GM18868 (cell line): ENCODE data around the gene ANKRD44.
"Not testable (repeated sequence)": the region's sequence is repeated elsewhere in the genome, so short reads cannot be mapped to it uniquely, and the experiment has no call there.

Experiments
- ATAC-seq: cut with Tn5 transposase; IDR thresholded peaks from one replicate; pipeline ENCODE4 v1.9.1; 2021; ENCODE audit warnings: mild to moderate bottlenecking, moderate library complexity; ENCODE audit not compliant: unreplicated experiment

The ANKRD44 gene

DNA sequence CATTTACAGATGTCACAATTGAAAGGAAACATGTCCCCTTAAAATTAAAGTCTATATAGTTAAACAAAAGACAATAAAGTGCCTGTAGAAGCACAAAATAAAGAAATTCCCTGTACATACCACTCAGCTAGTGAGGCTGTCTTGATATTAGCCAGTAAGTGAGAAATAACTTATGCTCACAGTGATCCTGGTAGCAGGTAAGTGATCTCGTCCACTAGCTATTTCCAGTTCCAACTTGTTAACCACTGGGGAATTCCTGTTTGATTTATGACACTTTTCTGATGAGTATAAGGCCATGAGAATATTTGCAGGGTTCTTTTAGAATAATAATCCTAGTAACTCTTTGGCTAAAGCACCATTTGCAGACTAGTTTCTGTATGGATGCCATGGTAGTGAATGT, 256.1 kb downstream of the ANKRD44 start:
- no peak for ATAC-seq

DNA sequence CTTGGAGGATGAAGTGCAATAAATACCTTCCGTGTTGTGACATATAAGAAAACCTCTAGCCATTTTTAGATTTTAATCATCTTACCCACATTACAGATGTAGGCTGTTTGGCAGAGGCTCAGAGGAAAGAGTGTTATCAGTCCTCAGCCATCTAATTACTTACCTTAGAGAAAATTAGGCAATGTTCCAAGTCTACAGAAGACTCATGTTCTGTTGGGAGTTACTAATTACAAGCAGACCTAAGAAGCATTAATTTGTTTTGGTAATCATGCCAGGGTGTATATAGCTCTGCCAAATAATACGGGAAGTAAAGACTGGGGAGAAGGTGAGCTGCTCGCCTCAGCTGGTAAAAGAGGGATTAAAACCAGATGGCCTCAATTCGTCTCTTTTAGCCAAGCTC, 258.2 kb downstream of the ANKRD44 start:
- no peak for ATAC-seq

DNA sequence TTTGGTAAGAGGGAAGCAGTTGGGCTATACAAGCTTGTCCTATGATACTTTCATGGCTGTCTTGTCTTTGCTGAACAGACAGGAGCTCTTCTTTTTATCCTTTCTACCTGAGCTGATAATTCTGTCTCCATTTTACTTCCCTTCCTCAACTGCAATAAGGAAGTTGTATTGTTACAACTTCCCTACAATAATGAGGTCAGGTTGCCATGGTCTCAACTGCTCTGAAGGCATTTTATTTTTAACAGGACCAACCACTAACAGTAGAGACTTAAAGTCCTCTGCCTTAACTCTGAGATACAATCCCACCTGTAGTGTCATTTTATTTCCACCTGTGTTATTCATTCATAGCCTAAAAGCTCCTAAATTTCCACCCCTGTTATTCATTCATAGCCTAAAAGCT, 265.5 kb downstream of the ANKRD44 start:
- ATAC-seq = no peak

DNA sequence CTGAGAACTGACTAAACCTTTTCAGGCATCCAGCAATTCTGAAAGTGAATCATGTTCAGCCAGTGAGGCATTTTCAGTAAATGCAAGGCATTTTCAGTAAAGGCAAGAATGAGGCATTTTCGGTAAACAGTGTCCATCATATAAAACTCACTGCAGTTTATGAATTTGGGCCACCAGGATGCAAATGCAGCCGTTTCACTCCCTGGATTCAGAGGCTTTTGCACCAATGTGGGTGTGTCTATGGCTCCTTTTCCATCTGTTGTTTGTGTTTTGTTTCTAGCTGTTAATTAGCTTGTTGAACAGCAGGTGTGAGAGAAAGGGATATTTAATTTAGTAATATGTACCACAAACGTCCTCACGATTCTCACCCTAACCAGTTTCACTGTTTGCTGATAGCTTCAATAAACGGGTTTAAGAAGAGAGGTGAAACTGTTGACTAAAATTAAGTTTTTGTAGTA, 267.8 kb downstream of the ANKRD44 start:
- peak; percentile 47 for ATAC-seq

DNA sequence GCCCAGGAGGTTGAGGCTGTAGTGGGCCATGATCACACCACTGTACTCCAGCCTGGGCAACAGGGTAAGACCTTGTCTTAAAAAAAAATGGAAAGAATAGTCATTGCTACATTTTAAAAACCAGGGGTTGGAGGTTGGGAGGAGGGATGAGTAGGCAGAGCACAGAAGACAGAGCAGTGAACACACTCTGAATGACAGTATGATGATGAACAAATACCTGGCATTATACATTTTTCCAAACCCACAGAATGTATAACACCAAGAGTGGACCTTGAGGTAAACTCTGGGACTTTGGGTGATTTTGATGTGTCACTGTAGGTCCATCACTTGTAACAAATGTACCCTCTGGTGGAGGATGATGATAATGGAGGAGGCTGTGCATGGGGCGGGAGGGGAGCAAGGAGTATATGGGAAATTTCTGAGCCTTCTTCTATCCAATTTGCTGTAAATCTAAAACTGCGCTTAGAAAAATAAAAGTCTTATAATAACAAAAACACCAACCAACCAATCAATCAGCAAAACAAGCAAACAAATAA, 272.6 kb downstream of the ANKRD44 start:
- no peak for ATAC-seq

DNA sequence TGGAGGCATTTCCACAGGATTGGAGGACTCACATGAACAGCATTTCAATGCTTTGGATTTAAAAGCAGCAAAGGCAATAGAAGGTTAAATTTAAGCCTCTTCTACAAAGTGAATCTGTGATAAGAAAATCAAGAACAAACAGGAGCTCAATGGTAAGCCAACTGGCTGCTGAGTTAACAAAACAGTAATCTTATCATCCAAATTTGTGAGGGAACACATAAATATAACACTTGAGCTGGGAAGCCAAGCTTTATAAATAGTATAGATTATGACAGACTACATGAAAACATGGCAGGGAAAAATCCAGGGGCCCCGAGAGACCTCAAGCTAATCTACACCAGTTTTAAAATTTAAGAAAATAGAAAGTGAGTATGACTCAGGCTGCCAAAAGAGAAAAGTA, 275.6 kb downstream of the ANKRD44 start:
- ATAC-seq = no peak

DNA sequence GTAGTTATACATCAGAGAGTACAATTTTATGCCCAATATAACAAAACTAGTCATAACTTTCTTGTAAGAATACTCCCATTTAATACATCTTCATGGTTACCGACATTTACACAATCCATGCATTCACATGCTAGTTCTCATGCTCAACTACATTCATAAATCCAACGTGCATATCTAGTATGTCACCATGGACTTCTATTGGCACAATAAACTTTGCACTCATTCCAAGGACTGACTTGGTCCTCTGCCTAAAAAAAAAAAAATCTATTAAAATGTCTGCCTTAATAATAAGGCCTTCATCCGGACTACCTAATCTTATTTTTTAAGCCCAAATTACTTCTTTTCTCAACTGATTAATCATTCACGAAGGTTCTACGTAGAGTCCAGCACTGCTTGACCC, 276.3 kb downstream of the ANKRD44 start:
- ATAC-seq = no peak

DNA sequence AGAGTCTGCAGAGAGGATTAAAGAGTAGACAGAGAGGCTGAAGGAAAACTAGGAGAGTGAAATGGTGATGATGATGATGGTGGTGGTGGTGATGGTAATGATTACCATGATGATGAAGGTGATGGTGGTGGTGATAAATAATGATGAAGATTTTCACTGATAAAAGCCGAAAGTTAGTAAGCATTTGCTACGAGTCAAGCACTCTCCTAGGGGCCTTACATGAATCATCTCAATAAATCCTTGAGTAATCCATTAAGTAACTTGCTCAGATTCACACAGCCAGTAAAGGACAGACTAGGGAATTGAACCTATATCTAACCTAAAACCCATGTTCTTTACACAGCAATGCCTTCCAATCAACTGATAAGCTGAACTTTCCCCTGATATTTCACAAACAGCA, 277.4 kb downstream of the ANKRD44 start:
- no peak for ATAC-seq

DNA sequence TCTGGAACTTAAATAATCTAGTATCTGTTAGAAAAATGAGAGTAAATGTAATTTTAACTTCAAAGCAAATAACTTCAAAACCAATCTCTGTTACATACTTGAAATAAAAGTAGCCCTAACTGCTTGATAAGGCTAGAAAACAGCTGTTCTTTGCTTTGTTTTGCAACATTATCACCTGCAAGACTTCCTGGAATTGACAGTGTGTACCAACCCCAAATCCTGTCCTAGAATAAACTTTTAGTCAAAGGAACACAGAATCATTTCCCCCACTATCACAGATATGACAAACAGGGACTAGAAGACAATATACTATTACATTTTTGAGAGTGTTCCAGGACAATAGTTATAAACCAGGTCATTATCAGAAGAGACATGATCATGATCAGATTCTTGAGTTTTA, 278.8 kb downstream of the ANKRD44 start:
- ATAC-seq = no peak

DNA sequence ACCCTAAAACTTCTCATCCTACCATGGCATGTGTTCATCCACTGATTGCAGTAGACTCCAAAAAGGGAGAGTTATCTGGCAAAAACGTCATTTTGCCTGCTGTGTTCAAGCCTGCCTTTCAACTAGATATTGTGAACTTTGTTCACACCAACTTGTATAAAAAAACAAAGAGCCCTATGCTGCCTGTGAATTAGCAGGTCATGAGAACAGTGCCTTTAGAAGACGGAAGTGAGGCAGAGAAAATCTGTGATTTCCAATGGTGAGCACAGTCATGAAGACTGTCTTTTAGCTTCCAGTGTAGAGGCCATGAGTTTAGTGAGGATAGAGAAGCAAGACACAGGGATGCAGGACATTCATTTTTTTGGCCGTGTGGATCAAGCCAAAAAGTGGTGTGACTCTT, 280.5 kb downstream of the ANKRD44 start:
- ATAC-seq = no peak

DNA sequence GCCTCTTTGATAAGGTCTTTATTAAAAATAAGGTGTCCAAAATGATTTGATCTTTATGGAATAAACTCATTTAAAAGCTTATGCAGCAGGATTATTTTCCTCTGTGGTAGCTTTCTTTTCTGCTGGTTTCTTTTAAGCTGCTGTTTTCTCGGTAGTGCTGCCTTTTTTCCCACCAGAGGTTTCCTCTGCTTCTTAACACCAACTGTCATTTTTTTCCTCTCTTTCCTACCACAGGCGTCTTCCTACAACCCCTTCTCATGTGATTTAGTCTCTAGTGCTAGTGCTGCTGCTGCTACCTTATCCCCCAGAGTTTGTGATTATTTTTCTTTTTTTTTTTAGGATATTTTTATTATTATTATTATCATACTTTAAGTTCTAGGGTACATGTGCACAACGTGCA, 281.9 kb downstream of the ANKRD44 start:
- no peak for ATAC-seq

DNA sequence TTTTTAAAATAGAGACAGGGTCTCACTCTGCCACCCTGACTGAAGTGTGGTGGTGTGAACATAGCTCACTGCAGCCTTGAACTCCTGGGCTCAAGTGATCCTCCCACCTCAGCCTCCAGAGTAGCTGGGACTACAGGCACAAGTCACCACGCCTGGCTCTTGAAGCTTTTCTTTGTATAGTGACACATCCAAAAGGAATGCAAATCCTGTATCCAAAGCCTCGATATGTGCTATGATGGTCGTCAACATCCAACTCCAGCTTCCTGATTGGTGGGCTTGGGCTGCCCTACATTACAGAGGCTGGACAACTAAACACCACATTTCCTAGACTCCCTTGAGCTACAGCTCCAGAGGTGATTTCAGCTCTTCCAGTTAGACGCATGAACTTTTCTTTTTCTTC, 282.4 kb downstream of the ANKRD44 start:
- ATAC-seq = no peak

DNA sequence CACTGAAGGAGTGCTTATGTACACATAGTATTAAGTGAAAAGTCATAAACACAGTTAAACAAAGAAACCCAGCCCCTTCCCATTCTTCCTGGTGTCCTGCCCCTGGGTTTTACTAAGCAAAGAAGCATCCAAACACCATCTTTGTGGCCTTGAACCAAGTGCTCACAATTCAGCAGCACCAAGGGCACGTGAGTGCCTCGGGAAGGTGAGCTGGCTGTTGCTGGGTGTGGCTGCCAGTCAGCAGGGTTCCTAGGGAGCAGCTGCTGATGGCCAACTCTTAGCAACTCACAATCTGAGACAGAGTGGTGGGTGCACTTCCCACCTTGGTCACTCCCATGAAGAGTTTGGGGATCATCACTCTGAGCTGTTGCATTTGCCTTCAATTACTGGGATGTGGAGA, 286.4 kb downstream of the ANKRD44 start:
- ATAC-seq = no peak

DNA sequence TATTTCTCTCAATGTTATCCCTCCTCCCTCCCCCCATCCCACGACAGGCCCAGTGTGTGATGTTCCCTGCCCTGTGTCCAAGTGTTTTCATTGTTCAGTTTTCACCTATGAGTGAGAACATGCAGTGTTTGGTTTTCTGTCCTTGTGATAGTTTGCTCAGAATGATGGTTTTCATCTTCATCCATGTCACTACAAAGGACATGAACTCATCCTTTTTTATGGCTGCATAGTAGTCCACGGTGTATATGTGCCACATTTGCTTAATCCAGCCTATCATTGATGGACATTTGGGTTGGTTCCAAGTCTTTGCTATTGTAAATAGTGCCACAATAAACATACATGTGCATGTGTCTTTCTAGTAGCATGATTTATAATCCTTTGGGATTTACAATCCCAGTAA, 289.7 kb downstream of the ANKRD44 start:
- not testable (repeated sequence) for ATAC-seq

DNA sequence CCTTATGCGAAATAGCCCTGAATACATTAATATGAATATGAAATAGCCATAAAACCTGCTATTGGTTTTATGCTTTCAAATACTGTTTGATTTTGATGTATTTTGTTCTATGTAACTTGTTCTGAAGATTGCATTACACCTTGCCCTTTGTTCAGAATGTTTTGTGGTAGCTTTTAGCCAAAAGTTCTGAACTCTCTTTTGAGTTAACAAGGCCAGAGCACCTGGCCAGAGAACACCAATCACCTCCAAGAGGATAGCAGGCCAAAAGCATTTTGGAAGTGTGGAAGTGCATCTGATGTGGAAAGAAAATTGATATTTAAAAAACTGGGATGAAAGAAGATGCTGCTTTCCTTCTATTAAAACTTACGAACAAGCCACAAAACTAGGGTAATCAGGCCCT, 297.5 kb downstream of the ANKRD44 start:
- no peak for ATAC-seq

DNA sequence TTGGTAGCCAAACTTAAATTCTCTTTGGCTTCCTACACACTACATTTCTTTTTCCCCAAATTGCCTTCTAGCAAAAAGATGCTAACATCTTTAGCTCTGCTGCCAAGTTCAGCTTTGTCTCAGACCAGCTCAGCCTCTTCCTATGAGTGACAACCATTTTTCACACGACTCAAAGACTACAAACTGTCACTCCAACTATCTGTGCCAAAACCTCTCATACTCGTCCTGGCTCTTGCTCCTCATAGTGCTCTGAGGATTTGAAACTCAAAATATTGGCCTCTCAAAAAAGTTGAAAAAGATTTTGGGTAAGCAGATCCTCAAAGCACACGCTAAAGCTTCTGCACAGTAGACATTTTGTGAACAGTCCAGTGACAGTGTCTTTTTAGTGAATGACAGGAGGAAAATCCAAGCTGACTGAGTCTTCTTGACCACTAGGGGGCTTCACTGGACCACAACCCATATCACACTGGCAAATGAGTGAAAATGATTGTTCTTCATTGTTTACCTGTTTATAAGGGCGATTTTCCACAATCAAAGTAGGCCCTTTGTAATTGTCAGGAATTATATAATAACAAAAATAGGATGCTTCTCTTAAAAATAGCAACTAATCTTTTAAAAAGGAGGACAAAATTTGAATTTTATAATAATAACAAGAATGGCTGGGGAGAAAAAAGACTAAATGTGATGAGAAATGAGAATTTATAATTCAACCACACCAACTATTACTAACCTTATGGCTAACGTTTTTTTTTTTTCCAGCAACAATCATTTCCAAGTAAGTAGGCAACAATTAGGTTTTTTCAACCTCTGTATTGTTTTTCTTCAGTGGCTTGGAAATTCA, 298.6 kb downstream of the ANKRD44 start:
- ATAC-seq = no peak

DNA sequence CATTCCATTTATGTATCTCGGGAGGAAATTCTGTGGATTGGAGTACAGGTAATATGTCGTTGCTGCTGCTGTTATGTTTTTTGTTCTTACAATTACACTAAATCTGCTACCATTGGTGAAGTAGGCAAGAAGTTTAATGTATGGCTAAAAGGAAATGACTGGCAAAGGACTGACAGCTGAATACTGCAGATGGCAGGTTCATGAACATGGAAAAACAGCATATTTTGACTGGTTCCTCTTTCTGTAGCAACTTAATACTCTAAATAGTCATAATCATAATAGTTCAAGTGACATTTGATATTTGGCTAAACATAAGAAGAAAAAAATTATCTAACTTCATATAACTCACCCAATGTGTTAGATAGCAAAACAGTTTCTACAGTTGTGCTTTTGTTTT, 299.6 kb downstream of the ANKRD44 start:
- no peak for ATAC-seq

DNA sequence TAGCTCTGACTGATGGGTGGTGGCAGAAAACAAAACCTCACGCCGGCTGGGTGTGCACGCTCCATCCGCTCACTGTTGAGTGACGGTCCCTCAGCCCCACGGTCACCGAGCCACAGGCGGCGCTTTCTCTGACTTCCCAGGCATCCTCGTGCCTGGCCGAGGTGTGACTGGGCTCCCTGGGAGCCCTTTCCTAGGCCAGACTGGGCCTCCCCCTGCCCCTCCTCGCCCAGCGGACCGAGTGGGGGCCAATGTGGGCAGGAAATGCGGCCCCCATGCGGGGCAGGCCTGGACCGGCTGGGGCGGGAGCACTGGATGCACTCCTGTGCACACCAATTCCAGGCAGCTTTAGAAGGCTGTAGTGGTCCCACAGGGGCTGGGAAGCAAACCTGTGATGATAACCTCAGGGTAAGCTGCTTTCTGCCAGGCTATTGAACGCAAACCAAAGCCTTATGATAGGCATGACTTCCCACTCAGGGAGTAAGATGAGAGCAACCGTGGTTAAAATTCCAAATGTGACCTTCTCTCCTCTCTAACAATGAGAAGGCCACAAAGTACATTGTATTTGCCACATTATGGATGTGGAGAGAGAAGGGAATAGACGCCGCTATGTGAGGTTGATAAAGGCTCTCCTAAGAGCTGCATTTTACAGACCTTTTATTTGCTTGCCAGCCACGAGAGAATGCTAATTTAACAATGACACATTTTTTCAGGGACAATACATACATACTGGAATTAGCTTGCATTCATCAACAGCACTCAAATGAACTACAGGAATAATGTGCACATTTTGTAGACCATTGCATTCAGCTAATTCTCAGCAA, 300.2 kb downstream of the ANKRD44 start:
- no peak for ATAC-seq

DNA sequence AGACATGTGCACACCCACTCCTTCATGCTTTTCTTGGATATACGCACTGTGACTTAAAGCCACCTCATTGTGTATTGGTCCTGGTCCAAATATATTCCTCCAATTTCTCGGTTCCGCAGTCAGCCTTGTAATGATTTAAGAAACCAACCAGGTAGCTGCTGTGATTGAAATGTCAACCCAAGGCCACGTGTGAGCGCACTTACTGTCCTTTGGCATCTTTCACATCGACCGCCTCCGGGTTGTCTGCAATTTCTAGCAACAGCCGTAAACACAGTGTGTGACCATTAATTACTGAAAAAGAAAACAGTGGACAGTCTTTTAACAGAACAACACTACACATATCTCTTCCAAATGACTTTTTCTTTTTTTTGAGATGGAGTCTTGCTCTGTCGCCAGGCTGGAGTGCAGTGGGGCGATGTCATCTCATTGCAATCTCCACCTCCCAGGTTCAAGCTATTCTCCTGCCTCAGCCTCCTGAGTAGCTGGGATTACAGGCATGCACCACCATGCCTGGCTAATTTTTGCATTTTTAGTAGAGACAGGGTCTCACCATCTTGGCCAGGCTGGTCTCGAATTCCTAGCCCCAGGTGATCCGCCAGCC, 301.7 kb downstream of the ANKRD44 start:
- not testable (repeated sequence) for ATAC-seq

DNA sequence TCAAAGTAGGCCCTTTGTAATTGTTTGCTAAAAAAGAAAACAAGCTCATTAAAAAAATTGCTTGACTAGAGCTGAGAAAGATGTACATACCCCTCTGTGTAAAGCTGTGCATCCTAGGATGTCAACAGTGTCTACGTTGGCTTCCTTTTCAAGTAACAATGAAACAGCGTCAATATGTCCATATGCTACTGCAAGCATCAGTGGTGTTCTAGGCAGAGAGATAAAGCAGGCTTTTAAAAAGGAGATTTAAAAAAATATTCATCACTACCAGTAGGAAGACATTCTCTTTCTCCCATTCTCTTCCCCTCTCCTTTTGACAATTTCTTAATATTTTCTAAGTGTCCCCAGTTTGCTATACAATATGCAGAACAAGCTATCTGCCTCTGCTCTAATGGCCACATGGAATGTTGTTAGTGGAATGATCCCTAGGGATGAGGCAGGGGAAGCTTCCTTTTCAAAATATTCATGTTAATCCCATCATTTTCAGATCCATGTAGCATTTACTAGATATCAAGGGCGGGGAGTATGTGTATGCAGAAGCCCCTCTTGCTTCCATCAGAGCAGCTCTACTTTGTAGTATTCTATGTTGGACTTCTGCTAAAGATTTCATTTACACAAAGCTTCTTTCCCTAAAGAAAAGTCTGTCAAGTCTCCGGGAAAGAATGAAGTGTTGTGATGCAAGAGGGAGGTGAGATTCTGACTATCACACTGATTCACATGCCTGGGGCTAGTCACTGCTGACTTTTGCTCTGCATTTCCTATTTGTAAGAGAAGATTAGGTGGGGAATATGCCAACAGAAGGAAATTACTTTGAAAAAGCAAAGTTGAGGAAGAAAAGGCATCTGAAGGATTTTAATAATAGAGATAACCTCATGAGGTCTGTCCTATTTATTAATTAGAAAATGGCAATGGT, 302.6 kb downstream of the ANKRD44 start:
- ATAC-seq = no peak
